K562 (cell line): ENCODE measurements around the gene TRMT112.

Source experiments
- EGR1 ChIP-seq: fragments of 450-650 bp; conservative IDR thresholded peaks from 2 replicates; pipeline ENCODE4 v1.6.1; 2017; ENCODE audit warnings: mild to moderate bottlenecking
- FOXJ2 ChIP-seq: fragments of 200-800 bp; sonication (Bioruptor generic); IDR thresholded peaks from 2 replicates; pipeline ENCODE4 v1.6.1; 2016; ENCODE audit warnings: missing genetic modification characterization, missing compliant biosample characterization
- IRF2 ChIP-seq: sonication (generic); formaldehyde crosslinking; IDR thresholded peaks from 2 replicates; pipeline ENCODE4 v1.8.1; 2022; ENCODE audit warnings: mild to moderate bottlenecking, missing genetic modification reagents
- SIN3A ChIP-seq, 2 experiments: fragments of 150-350 bp in 1 of 2; IDR thresholded peaks; 2 replicates each; pipeline ENCODE4 v1.6.1; 2011 to 2016; ENCODE audit warnings: borderline replicate concordance in 2 of 2, low read depth in 2 of 2, low read length in 2 of 2, mild to moderate bottlenecking in 2 of 2, moderate library complexity in 2 of 2; ENCODE audit not compliant: control insufficient read depth in 1 of 2
- ZNF253 ChIP-seq: fragments of 250-450 bp; sonication (Bioruptor Pico); conservative IDR thresholded peaks from 2 replicates; pipeline ENCODE4 v1.6.1; 2021; ENCODE audit warnings: mild to moderate bottlenecking

DNA sequence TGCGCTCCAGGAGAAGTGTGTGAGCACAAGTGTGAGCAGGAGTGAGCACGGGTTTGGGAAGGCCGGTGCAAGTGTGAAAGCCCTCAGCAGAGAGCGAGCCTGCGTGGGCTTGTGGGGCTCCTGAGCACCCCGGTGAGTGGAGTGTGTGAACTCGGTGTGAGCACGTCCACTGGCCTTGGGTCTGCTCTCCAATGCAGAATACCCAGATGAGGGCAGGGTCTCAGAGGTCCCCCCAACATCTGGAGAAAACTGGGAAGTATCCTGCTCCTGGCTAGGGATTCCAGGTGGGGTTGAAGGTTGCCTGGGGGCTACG is 10.8 kb downstream of the TRMT112 start:
- TF ChIP-seq SIN3A (IDR thresholded peaks at IDR 0.05; ENCODE audit: borderline replicate concordance in 2 of 2, control insufficient read depth in 1 of 2, low read depth in 2 of 2, low read length in 2 of 2) (no peak), IRF2 (no peak), ZNF253 (CRISPR knock-in tag) (no peak), EGR1 (no peak), FOXJ2 (tag) (no peak)
